ENCODE measurements around the gene HOXB4.

The HOXB4 gene

DNA sequence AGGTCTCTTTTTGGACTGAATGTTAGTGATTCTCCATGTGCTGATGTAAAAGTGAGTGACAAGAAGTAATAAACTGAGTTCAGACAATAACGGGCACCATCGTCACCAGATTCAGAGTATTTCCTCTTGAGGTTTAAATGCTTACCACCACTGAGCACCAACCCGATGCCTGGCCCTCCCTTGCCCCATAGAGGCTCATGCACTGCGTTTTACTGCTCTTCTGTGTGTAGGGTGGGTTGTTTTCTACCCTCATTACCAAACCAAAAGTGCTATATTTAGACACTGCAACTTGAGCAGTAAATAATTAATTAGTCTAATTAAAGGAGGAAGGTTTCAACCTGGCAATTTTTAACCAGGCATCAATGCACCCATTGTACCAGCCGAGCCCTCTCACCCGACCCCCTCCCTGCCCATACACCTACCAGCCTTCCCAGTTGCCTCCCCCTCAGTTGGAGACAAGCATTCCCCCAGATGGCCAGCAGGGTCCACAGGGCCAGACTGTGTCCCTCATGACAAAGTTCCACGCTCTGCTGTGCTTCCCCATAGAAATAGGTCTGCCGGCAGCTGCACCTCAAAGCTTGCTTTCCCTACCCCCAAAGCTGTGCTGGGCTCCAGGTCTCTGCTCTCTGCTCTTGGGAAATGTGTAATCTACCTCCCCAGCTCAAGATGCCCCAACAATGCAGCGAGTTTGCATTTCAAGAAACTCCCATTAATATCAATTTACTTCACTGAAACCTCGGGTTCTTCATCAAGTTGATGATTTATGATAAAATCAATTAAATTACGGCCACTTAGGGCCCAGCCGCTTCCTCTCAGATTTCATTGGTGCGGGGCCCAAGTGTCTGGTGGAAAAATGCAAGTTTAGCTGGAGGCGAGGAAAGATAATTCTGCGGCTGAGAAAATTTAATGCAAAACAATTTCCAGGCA, 16.0 kb downstream of the HOXB4 start:
- DNase-seq (ENCODE audit: low read depth in 2 of 2, low spot score in 1 of 2): no peak

DNA sequence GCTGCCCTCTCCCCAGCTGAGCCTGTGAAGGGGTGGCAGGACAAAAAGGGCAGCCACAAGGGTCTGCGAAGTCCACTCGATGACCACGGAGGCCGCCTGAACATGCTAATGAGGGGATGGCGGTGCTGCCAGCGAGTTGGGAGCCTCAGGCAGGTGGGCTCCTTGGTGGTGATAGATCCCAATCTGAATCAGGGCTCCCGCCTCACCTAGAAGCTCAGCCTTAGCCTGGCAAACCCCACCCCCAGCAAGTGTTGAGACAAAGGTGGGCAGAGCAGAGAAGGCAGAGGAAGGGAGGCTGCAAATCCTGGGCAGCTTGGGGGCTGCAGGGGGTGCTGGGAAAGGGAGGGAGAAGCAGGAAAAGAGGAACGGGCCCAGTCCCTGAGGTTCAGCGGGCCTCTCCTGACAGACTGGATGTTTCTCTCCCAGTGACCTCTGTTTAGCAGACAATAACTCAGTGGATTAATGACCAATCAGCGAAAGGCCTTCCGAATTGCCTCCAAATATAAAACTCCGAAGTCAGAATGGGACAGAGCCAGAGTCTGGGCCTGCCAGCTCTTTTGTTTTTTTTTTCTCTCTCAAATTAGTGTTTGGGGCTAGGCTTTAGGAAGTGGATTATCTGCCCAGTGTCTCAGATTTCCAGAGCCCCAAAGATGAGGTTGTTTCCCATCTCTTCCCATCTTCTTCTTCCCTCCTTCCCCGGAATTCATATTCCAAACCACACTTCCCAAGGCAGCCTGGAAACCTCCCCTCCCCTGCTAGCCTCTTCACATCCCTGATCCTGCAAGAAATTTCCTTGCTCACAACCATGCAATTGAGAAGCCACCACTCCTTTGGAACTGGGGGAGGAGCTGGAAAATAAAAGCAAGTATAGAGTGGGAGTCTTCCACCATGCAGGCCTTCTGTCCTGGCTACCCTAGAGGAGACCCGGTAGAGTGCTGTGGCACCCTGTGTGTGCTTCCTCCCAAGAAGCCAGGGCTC, 18.0 kb downstream of the HOXB4 start:
- DNase-seq (ENCODE audit: low read depth in 2 of 2, low spot score in 1 of 2): no peak

DNA sequence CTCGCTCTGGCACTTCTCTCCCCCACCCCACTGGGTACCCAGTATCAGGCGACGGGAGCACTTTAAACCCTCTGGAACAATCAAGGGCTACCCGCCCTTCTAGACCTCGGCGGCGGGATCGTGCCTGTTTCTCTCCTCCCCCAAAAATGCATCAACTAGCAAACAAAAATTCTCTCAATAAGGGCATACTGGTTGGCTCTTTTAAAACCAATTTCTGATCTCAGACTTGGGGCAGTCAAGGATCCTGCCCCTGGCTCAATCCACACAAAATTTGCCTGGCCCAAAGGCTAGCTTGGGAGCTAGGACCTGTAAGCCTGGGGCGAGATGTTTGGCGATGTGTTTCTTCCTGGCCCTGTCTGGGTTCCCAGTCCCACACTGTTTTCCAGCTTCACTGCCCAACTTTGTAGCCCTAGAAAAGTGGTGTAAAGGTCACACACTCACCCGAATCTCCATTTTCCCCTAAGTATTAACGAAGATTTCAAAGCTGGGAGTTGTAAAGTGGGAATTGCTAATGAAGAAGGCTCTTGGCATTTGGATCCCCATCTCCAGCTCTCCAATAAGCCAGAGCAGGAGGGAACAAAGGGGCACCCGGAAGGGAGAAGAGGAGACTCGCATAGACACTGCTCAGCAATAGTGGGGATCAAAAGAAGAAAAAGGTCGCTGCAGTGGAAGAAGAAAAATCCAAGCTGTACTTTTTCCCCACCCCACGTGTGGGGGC, 18.9 kb downstream of the HOXB4 start:
- DNase-seq (ENCODE audit: low read depth in 2 of 2, low spot score in 1 of 2): no peak

DNA sequence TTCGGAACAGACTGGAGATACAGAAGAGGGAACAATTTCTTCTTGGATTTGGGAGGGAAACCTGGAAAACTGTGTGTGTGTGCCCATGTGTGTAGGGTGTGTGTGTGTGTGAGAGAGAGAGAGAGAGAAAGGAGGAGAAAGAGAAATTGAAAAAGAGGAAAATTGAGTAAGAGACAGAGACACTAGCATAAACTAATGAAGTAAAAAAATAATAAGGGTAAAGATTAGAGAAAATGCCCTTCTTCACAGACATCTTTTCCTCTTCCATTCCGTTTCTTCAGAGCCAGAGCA, 19.4 kb downstream of the HOXB4 start:
- no peak for DNase-seq (ENCODE audit: low read depth in 2 of 2, low spot score in 1 of 2)

DNA sequence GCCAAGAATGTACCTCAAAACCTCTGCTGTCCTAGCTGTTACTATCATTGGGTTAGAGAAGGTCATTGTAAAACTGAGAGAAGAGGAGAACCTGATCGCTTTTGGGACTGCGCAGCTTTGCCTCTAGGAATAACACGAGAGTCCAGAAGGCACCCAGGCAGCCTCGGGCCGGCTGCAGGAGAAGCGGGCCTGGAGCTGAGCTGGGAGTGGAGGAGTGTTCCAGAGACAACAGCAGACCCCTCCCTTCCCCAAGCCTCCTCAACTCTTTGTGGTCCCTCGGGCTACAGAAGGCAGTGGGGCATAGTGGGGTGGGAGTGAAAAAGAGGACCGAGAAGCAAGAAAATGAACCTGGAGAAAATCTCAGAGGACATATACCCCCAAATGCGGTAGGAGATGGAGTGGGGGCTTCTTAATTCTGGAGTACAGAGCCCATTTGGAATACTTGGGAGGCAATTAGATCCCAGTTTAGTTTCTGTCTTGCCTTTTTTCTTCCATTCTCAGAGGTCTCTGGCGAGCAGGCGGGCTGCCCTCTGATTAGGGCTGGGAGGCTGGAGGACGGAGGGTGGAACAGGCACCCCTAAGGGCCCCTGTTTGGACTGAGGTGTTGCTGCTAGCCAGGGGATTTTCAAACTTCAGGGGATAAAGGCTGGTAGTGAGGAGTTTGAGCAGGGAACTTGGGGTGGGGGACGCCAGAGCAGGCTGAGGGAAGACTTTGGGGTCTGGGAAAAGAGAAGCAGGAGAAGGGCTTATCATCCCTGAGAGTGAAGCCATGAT, 19.9 kb downstream of the HOXB4 start:
- no peak for DNase-seq (ENCODE audit: low read depth in 2 of 2, low spot score in 1 of 2)

DNA sequence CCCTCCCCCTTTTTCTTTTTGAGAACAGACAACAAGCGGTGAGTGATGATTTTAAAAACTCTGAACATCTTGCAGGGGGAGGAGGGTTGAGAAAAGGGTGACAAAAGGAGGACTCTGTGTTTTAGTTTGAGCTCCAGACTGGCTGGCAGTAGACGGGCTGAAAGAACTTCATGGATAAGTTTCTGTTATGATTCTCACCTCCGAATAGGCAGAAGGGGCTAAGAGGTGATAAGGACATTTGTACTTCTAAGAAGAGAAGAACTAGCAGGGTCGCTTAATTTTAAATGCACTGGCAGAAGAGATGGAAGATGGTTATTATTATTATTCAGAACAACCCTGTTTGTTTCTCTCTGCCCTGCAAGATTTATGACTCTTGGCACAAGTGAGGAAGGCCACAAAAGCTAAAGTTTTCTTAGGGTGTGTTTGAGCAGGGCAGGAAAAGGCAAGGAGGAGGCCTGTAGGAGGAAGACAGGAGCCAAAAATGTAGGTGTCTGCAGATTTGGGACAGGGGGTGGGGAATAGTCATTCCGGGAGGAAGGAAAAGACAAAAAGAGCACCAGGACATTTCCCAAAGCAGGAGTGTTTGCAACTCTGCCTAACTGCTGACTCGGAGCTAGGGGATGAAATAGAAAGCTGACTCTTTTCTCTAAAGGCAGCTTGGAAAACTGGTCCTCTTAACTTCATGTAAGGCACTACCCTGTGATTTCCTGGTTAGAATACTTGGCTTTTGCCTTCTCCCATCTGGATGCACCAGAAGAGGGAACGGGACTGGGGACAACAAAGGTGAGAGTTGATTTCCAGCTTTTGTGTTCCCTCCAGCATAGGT, 21.4 kb downstream of the HOXB4 start:
- no peak for DNase-seq (ENCODE audit: low read depth in 2 of 2, low spot score in 1 of 2)

DNA sequence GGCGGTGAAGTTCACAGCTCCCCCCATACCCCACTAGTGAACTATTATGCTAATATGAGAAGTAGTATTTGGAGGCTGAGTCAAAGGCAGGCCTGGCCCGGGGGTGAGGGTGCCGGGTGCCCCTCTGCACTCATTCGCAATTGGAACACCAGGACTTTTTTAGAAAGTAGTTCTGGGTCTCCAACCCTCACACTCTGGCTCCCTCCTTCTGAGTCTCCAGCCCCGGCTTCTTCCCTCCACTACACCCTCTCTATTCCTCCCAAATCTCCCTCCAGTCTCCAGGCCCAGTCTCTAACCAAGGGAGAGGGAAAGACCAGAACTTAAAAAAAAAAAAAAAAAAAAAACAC, 21.9 kb downstream of the HOXB4 start:
- DNase-seq (ENCODE audit: low read depth in 2 of 2, low spot score in 1 of 2): no peak

DNA sequence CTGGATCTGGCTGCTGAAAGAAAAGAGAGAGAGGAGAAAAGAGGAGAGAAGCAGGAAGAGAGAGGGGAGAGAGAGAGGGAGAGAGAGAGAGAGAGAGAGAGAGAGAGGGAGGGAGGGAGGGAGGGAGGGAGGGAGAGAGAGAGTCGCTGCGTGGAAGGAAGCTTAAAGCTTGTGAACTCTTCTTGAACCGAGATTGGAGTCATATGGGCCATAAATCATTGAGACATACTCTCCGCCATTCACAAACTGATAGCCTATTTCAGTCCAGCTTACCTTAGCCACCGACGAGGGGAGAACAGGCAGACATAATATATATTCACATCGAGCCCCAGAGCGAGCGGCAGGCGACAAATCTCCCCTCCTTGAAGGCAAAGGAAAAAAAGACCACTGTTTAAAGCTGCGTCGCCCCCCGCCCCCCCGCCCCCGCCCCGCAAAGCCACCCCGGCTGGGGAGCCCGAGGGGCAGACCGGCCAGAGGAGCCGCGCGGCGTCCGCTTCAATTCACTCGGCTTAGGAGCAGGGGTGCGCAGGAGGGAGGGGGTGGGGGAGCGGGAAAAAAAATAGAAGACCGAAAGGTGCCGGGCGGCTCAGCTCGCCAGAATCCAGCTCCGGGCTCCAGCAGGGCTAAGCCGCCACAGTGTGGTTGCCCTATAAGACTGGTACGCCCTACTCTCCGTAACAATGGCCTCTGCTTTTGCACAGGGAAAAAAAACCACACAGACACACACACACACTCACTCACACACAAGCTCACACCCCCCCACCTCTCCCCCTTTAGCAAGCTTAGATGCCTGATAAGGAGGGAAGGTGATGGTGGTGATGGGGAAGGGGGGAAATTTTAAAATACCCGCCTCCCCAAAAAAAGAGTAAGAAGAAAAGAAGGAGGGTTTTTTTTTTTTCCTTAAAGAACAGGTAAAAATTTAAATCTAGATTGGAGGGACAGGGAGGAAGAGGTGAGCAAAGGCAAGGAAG, 22.6 kb downstream of the HOXB4 start:
- no peak for DNase-seq (ENCODE audit: low read depth in 2 of 2, low spot score in 1 of 2)

DNA sequence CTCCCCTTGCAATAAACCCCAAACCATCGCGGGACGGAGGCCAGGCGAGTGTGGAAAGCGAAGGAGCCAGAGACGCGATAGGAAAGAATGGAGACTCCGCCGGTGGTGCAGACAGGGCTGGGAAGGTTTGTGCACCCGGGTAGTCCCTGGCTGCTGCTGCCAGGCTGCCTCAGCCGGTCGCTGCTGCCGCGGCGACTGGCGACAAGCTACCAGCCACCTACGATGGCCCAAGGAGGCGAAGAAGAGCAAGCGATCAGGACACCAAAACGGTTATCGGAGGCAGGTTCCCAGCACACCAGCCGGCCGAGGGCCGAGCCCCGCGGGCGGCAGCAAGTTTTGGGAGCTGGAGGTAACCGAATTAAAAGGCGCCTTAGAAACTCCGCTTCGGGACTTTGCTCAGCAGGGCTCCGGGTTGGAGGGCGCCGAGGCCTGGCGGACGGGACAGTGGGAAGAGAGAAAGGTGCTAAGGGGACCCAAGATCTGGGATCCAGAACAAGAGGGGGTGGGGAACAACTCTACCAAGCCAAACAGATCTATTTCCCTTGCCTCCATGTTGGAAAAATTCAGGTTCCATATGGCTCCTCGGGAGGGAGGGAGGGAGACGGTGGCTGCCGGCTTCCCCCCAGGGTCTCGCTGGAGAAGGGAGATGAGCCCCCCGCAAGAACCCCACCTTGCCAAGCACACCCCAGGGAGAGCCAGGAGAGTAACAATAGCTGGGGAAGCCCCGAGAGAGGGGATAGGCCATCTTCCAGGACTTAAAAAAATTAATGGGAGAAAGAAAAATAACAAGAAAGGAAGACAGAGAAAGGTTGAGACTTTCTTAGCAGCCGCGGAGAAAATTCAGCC, 23.5 kb downstream of the HOXB4 start:
- no peak for DNase-seq (ENCODE audit: low read depth in 2 of 2, low spot score in 1 of 2)

DNA sequence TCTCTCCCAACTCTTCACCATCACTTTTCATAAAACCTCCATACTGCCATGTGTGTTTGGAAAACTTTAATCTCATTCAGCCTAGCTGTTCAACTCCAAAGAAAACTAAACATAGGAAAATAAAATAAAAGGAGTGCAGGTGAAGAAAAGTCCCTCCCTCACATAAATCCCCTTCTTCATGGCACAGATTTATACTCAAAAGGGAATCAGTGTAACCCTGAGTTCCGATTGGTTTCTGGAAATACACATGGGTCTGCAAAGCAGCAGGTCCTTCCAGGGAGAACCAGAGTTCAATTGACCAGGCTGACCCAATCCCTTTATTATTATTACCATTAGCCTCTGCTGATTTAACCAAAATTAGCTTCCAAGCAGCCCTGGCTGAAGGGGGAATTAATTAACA, 24.3 kb downstream of the HOXB4 start:
- no peak for DNase-seq (ENCODE audit: low read depth in 2 of 2, low spot score in 1 of 2)

DNA sequence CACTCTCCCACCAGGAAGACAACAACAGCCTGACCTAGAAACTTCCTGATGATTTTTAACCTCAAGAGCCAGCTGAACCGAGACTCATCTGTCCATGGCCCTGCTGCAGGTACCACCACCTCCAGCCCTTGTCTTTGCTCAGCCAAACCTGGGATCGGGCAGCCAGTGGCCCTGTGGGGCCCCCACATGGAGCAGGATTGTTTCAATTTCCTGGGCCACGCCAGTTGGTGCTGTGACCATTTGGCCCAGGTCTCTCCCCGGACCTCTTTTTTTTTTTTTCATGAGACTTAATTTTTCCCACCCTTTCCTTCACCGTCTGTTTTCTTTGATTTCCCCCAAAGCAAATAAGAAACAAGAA, 25.0 kb downstream of the HOXB4 start:
- DNase-seq (ENCODE audit: low read depth in 2 of 2, low spot score in 1 of 2): no peak

DNA sequence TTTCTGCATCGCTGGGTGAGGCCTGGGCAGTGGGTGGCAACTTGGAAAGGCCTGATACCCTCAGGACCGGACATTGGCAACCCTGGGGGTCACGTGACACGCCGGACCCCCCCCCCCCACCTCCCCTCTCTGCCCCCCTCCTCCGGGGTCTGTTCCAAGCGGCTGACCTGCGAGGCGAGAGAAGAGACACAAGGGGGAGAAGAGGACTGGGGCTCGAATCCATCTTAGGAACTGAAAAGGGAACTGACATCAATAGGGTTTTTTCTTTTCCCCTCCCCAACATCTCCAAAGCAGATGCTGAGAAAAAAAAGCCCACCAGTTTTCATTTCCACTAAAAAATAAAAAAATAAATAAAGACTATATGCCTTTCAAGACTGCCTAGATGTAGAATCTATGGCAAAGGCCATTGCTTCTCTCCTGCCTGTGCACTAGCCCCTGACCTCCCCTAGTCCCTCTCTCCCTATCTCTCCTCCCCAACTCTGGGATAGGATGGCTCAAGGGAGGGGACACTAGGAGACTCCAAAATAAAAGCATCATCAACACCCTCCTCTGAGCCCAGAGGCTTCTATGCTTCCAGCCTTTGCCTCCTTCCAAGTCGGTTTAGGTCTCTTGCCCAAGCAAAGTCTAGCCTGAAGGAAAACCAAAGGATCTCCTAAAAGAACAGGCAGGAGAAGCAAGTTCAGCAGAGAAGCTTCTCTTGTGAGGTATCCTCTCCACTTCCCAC, 25.5 kb downstream of the HOXB4 start:
- DNase-seq (ENCODE audit: low read depth in 2 of 2, low spot score in 1 of 2): no peak

DNA sequence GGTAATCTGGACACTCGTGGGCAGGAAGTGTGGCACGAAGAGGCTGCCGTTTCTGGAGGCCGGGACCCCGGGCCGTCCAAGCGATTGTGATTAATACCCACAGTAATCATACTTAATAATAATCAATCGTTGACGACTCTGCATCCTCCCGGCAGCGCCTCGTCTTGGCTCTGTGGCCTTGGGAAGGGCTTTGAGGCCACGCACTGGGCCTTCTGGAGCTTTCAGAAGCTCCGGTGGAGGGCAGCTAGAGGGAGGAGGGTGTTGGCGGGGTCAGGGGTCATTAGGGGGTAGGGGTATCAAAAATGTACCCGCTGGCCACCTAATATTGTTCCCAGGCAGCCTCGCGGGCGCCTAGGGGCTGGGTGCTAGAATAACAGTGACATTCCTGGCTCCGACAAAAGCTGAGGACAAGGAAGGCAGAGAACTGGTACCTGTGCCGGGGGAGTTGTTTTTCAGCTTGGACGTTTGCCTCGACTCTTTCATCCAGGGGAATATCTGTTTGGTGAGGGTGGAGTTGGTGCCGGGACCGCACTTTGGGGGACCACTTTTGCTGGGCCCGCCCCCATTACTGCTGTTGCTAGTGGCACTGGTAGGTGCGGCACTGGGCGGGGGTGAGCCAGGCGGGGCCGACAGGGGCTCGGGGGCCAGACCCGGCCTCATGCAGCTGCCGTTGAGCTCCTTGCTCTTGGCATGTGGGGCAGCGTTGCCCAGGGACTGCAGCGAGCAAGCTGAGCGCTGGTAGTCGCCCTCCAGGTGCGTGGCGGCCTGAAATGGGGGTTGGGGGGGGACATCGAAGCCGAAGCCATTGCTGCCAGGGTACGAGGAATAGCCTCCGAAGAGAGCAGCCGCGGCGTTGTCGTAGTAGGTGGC, 26.3 kb downstream of the HOXB4 start:
- no peak for DNase-seq (ENCODE audit: low read depth in 2 of 2, low spot score in 1 of 2)

DNA sequence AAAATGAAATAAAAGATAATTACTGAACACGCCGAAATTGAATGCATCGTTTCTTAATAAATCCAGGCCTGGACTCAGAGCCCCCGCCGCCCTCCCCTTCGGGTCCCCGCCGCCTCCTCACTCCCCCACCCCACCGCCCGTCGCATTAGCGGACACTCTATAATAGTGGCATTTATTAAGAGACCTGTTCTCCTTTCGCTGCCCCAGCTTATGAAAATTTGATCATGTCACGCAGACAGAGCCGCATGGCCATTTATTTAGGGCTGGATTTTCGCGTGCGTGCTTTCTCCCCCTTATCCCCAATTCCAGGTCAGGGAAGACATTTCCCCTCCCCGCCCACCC, 27.0 kb downstream of the HOXB4 start:
- no peak for DNase-seq (ENCODE audit: low read depth in 2 of 2, low spot score in 1 of 2)

DNA sequence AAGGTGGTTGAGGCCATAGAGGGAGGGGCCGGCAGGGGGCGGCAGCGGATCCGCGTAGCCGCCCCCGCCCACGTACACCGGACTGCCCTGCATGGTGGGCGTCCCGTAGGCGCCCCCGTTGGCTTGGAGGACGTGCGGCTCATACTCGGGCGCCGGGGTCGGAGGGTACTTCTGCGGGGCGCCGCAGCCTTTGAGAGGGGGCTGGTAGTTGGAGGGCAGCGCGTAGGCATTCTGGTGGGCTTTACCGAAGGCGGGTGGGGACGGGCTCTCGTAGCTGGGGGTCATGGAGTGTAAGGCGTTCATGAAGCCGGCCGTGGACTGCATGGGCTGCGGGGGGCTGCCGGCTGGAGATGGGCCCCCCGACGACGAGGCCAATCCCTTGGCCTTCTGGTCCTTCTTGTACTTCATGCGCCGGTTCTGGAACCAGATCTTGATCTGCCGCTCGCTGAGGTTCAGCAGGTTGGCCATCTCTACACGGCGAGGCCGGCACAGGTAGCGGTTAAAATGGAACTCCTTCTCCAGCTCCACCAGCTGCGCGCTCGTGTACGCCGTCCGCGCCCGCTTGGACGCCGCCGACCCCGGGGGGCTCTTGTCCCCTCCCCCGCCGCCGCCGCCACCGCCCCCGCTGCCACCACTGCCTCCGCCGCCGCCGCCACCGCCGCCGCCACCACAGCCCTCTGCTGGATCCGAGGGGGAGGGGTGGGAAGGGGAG, 27.5 kb downstream of the HOXB4 start:
- no peak for DNase-seq (ENCODE audit: low read depth in 2 of 2, low spot score in 1 of 2)

DNA sequence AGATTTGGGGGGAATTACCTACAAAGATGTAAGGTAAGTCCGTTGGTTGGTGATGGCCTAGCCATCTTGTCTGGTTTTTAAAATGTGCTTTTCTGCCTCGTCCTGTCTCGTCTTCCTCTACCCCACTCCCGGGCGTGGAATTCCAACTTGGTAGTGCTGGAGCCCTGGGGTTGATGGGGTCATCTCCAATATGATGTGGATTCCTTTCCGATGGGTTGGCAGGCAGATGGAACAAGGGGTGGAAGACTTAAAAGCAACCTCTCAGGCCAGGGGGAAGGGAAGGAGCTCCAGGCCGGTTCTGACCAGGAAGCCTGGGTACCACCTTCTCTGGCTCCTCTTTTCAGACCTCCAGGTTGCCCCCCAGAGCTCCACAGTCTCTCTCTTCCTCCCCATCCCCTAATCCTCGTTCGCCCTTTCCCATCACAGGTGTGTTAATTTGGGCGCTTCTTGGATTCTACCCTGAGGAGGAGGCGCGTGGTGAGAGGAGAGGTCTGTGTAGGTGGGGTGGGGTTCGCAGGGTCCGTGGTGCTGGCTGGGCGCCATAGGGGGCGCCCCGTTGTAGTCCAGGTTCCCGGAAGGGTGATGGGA, 28.1 kb downstream of the HOXB4 start:
- no peak for DNase-seq (ENCODE audit: low read depth in 2 of 2, low spot score in 1 of 2)
